Upper lobe of right lung (tissue), 1 donor: ENCODE measurements around the gene CFAP107. TPM values are rescaled to one million over a fixed set of nuclear protein-coding genes. Genes with fewer than 3 reads are reported as not detected.
"Not testable (repeated sequence)": the region's sequence is repeated elsewhere in the genome, so short reads cannot be mapped to it uniquely, and the experiment has no call there.

Experiments
- ATAC-seq: fragments of 200-7000 bp; cut with Tn5 transposase; one replicate; pipeline ENCODE4 v1.9.1; 2020; ENCODE audit warnings: mild to moderate bottlenecking, moderate library complexity
- DNase-seq: peaks from one replicate; pipeline ENCODE4 v3.0.0-alpha.2; 2020
- H3K27ac ChIP-seq: fragments of 200-600 bp; one replicate; pipeline ENCODE4 v1.8.0; 2022
- H3K27me3 ChIP-seq: fragments of 200-600 bp; one replicate; pipeline ENCODE4 v1.8.0; 2022; ENCODE audit warnings: mild to moderate bottlenecking
- H3K36me3 ChIP-seq: fragments of 200-600 bp; one replicate; pipeline ENCODE4 v1.8.0; 2022
- H3K4me1 ChIP-seq: fragments of 200-600 bp; one replicate; pipeline ENCODE4 v1.8.0; 2022
- H3K4me3 ChIP-seq: fragments of 200-600 bp; one replicate; pipeline ENCODE4 v1.8.0; 2022; ENCODE audit warnings: mild to moderate bottlenecking
- H3K9me3 ChIP-seq: fragments of 200-600 bp; one replicate; pipeline ENCODE4 v1.8.0; 2022
- CTCF ChIP-seq: fragments of 200-600 bp; IDR thresholded peaks from one replicate; pipeline ENCODE4 v1.8.0; 2022; ENCODE audit warnings: antibody characterized with exemption
- intact Hi-C: fragments of 100-400 bp; cut with DNase I; formaldehyde crosslinking; loops from one replicate; pipeline ENCODE4 v1.11.0; 2022
- total RNA-seq: library from RNA; stranded (reverse); fragmentation: NEBNext Ultra II Directional; extraction: Animal tissue kit (Norgen Biotek cat#: 25700); gene quantifications from one replicate; pipeline ENCODE4 v1.2.1, GENCODE V29; 2021
- donor health status: DM: no; HTN: yes; CAD: no; lungs with severe emphysema.

CFAP107 gene
- total RNA-seq, 1 donor from 2014 or later = not detected

- intact Hi-C loops = no loop called here
- ATAC-seq = no peak
These were observed 15.8 kb upstream of the CFAP107 start for GRCh38 chr1:12730156-12730555.

GRCh38 chr1:12731084-12731483, 14.9 kb upstream of the CFAP107 start:
- H3K4me1 ChIP-seq, DNase-seq, H3K36me3 ChIP-seq, intact Hi-C loops, H3K4me3 ChIP-seq, H3K9me3 ChIP-seq, ATAC-seq, H3K27ac ChIP-seq: not testable (repeated sequence)
- H3K27me3 ChIP-seq = peaks cover 13% of the 10 kb centered on the region

More at GRCh38 chr1:12730156-12730555, 15.8 kb upstream of the CFAP107 start:
- no peak for DNase-seq
- Histone ChIP-seq H3K9me3 (peaks cover 9% of the 10 kb centered on the region), H3K36me3 (no peaks in the 10 kb centered on the region), H3K27me3 (peaks cover 6% of the 10 kb centered on the region), H3K27ac (no peak overlapping the region), H3K4me1 (no peaks in the 10 kb centered on the region), H3K4me3 (no peak overlapping the region)
- TF ChIP-seq CTCF = no peak

- Histone ChIP-seq H3K36me3 (no peaks in the 10 kb centered on the region), H3K4me1 (no peaks in the 10 kb centered on the region), H3K4me3 (no peak overlapping the region), H3K27ac (no peak overlapping the region), H3K27me3 (peaks cover 20% of the 10 kb centered on the region), H3K9me3 (peaks cover 9% of the 10 kb centered on the region)
- DNase-seq = no peak
- ATAC-seq = no peak
- no peak for TF ChIP-seq CTCF
- intact Hi-C loops = no loop called here
These were observed 11.3 kb upstream of the CFAP107 start for GRCh38 chr1:12734651-12735050.

GRCh38 chr1:12738934-12739333, 7.1 kb upstream of the CFAP107 start:
- H3K4me3 ChIP-seq = no peak overlapping the region
- TF ChIP-seq CTCF = no peak
- ATAC-seq (no peak), DNase-seq (no peak)
- H3K27me3 ChIP-seq = peaks cover 20% of the 10 kb centered on the region
- intact Hi-C loops = no loop called here
- no peaks in the 10 kb centered on the region for H3K36me3 ChIP-seq
- no peak overlapping the region for H3K27ac ChIP-seq
- H3K4me1 ChIP-seq = no peaks in the 10 kb centered on the region
- no peaks in the 10 kb centered on the region for H3K9me3 ChIP-seq

- H3K36me3 ChIP-seq = no peaks in the 10 kb centered on the region
- DNase-seq (no peak), ATAC-seq (no peak)
- peaks cover 16% of the 10 kb centered on the region for H3K27me3 ChIP-seq
- no peak overlapping the region for H3K27ac ChIP-seq
- H3K4me1 ChIP-seq = no peaks in the 10 kb centered on the region
- intact Hi-C loops = no loop called here
- H3K9me3 ChIP-seq = no peaks in the 10 kb centered on the region
- TF ChIP-seq CTCF = no peak
- no peak overlapping the region for H3K4me3 ChIP-seq
These were observed 6.4 kb upstream of the CFAP107 start for GRCh38 chr1:12739613-12740012.

GRCh38 chr1:12741946-12742345, 4.1 kb upstream of the CFAP107 start:
- H3K4me3 ChIP-seq = no peak overlapping the region
- H3K4me1 ChIP-seq = no peaks in the 10 kb centered on the region
- no peak for ATAC-seq
- no peaks in the 10 kb centered on the region for H3K36me3 ChIP-seq
- peaks cover under 1% of the 10 kb centered on the region for H3K27me3 ChIP-seq
- no peak for DNase-seq
- no peak overlapping the region for H3K27ac ChIP-seq
- intact Hi-C loops = no loop called here
- no peaks in the 10 kb centered on the region for H3K9me3 ChIP-seq
- no peak for TF ChIP-seq CTCF
